ENCODE data around the gene ULK1.

Gene ULK1

GRCh38 chr12:131914179-131914702 is 19.8 kb downstream of the ULK1 start:
- no peak for TF ChIP-seq EP300 (IDR thresholded peaks at IDR 0.05; ENCODE audit: borderline replicate concordance)
- TF ChIP-seq TAF1 (IDR thresholded peaks at IDR 0.05; ENCODE audit: low read depth), result no peak
- no peak for TF ChIP-seq RAD21 (IDR thresholded peaks at IDR 0.05; ENCODE audit: low read depth)
- TF ChIP-seq MAX (IDR thresholded peaks at IDR 0.05), result no peak
- no peak for TF ChIP-seq FOXM1 (IDR thresholded peaks at IDR 0.05; ENCODE audit: borderline replicate concordance, low read depth)
- TF ChIP-seq TEAD4 (IDR thresholded peaks at IDR 0.05), result no peak
- TF ChIP-seq CREB1 (IDR thresholded peaks at IDR 0.05; ENCODE audit: low read depth), result no peak
- no peak for TF ChIP-seq YY1 (IDR thresholded peaks at IDR 0.05; ENCODE audit: low read depth)
- TF ChIP-seq USF1 (IDR thresholded peaks at IDR 0.05), result no peak
- no peak for TF ChIP-seq NFIC (IDR thresholded peaks at IDR 0.05)
- TF ChIP-seq TCF12 (IDR thresholded peaks at IDR 0.05; ENCODE audit: low read depth), result no peak
- TF ChIP-seq CEBPB (IDR thresholded peaks at IDR 0.05), result no peak
- no peak for TF ChIP-seq ZBTB7A (IDR thresholded peaks at IDR 0.05; ENCODE audit: low read depth)
- TF ChIP-seq REST (IDR thresholded peaks at IDR 0.05; ENCODE audit: low read depth), result no peak
- TF ChIP-seq EGR1 (IDR thresholded peaks at IDR 0.05), result no peak

- TF ChIP-seq MAX (IDR thresholded peaks at IDR 0.05) (no peak), TAF1 (IDR thresholded peaks at IDR 0.05; ENCODE audit: low read depth) (no peak), REST (IDR thresholded peaks at IDR 0.05; ENCODE audit: low read depth) (no peak), EGR1 (IDR thresholded peaks at IDR 0.05) (no peak), CREB1 (IDR thresholded peaks at IDR 0.05; ENCODE audit: low read depth) (no peak)
Observed at GRCh38 chr12:131915000-131915689, 20.7 kb downstream of the ULK1 start.

- TF ChIP-seq CEBPB (IDR thresholded peaks at IDR 0.05) (no peak), REST (IDR thresholded peaks at IDR 0.05; ENCODE audit: low read depth) (no peak), TAF1 (IDR thresholded peaks at IDR 0.05; ENCODE audit: low read depth) (no peak), TEAD4 (IDR thresholded peaks at IDR 0.05) (no peak), FOXM1 (IDR thresholded peaks at IDR 0.05; ENCODE audit: borderline replicate concordance, low read depth) (no peak), CREB1 (IDR thresholded peaks at IDR 0.05; ENCODE audit: low read depth) (no peak), TCF12 (IDR thresholded peaks at IDR 0.05; ENCODE audit: low read depth) (no peak), EP300 (IDR thresholded peaks at IDR 0.05; ENCODE audit: borderline replicate concordance) (no peak), RAD21 (IDR thresholded peaks at IDR 0.05; ENCODE audit: low read depth) (no peak), ZBTB7A (IDR thresholded peaks at IDR 0.05; ENCODE audit: low read depth) (no peak), MAX (IDR thresholded peaks at IDR 0.05) (no peak), NFIC (IDR thresholded peaks at IDR 0.05) (no peak), USF1 (IDR thresholded peaks at IDR 0.05) (no peak)
Observed at GRCh38 chr12:131915823-131916222, 21.4 kb downstream of the ULK1 start.
